HG02610 (cell line): ENCODE measurements around the gene DNAH5.

Experiments
- ATAC-seq: cut with Tn5 transposase; IDR thresholded peaks from one replicate; pipeline ENCODE4 v1.9.1; 2021; ENCODE audit warnings: mild to moderate bottlenecking, moderate library complexity; ENCODE audit not compliant: unreplicated experiment

DNAH5 gene

DNA sequence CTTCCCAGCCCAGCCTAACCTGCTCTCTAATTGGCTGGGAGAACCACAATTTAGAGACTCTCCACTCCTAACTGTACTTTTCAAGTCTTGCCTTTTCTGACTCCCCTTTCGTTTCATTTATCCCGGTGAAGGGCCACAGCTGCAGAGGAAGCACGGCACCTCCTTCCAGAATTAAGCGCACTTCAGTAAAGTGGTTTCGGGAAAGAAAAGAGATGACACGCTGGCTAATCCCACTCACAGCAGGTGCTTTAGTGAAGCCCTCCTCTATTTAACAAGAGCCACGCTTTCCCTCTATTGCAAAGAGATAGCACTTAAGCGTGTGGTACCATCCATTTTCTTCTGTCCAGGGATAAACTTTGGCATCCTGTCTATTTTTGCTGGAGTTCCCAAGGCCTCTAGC is 4.8 kb downstream of the DNAH5 start:
- no peak for ATAC-seq

DNA sequence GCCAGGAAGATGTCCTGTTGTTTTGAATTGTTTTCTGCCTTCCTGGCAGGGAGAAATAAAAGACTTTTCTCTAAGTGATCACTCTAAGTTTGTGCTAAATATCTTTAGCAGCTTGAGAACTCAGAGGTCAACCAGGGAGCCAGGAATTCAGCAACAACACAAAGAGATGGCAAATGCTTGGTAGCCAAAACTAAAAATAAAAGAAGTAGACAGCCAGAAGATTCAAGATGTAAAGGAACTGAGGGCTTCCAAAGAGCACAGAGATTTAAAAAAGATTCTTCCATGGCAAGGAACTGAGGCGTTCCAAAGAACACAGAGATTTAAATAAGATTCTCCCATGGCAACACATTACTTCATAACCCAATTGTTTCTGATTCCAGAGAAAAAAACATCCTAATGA is 9.6 kb downstream of the DNAH5 start:
- ATAC-seq = no peak

DNA sequence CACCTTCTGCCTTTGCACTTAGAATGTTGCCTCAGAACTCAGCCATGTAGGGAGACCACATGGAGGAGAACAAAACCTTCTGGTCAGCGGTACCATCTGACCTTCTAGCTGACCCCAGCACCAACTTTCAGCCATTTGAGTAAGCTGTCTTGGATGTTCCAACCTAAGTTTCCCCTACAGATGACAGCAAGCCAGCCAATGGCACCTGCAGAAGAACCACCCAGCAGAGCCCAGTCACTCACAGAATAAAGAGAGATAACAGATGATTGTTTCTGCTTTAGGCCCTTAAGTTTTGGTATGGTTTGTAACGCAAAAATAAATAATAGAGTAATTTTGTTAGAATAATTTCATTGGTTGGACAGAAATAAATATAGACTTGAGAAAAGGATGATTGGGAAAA is 10.4 kb downstream of the DNAH5 start:
- ATAC-seq = no peak

DNA sequence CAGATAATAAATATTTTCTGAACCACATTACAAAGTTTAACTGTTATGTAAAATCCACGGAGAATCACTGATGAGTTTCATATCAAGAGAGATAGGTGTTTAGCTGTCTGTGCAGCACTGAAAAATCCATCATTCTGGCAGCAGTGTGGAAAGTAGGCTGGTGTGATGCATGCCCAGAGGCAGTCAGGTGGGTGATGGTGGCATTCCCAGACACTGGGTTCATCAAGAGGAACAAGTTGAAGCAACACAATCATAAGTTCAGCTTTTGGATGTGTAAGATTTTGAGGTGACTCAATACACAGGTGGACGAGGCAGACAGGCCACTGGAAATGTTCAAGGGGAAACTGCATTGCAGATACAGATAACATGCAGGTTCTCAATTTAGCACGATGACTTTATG is 11.9 kb downstream of the DNAH5 start:
- ATAC-seq = no peak

DNA sequence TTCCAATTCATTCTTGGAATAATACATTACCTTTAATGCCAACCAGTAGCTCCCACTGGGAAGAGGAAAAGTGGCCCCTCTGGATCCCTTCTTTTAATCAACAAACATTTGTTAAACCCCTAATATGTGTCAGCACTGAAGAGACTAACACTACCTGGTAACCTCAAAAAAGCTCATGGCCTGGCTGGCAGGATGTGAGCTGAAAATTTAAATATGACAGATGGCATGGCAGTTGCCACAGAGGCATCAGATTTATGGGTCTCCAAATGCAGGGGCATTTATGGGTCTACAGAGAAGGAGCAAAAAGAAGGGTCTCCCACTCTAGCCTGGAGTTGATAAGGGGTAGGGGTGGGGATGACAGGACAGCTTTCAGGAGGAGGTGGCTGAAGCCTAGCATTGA is 12.5 kb downstream of the DNAH5 start:
- no peak for ATAC-seq

DNA sequence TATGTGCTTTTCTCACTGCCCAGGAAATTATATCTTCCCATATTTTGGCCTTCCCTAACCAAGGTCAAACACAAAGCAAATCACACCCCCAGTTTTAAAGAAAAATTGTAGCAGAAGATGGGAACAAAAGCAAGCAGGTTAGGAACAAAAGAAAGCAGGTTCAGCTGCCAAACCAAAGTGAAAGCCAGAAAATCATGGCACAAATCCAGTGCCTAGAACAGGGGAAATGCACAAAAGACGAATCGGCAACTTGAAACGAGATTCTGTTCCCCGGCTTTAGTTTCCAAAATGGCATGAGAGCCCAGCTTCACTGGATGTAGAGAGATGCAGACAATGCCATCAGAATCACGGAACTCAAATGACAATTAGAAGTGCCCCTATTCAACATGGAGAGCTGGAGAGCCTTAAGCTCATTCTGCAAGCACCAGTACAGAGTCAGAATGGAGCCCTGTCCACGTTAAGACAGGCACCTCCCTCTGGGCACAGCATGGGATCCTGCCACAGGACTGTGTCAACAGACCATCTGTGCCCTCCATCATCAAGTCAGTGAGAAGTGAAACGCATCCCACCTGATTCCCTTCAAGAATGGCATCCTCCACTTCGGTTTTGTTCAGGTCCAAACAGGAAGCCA is 13.8 kb downstream of the DNAH5 start:
- ATAC-seq = no peak

DNA sequence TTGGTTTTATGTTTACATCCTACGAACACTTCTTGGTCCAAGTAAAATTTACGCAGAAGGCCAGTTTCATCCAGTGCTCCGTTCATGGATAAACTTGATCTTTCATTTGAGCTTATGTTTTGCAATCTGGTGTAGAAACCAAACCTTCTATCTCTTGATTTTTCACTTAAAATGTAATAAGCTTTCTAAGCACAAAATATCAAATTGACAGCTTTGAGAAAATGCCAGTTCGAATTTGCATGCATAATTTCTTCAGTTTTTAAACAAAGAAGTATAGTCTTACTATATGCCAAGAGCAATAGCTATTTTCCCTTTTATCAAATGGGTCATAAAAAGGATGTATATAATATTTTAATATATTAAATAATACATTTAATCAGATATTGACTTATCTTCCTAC is 17.8 kb downstream of the DNAH5 start:
- ATAC-seq = no peak

DNA sequence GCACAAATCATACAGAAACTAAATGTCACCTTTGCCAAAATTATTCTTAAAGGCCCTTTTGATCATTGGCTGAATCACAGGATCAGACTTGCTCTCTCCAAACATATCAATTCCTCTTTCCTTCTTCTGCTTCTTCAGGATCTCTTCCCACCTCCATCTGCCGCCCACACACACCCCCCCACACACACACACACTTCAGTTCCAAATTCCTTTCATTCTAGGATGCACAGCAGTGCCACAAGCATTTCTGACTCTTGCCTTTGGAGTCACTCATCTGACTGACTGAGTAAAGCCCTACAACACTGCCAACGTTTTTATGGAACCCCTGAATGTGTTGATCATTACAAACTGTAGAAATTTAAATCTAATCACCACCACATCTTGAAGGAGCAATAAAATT is 22.9 kb downstream of the DNAH5 start:
- ATAC-seq = no peak

DNA sequence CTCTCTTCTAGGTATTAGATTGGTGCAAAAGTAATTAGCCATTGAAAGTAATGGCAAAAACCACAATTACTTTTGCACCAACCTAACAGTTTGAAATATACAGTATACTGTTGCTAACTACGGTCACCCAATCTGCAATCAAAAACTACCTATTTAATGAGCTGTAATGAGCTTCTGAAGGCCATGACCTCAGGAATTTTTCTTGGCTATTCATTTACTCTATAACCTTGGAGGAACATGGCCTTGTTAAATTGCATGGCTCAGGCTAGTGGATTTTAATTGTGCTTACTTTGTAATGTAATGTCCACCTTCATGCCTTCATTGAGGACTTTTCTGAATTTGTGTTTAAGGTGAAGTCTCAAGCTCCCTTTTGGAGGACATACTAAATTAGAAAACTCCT is 24.7 kb downstream of the DNAH5 start:
- no peak for ATAC-seq

DNA sequence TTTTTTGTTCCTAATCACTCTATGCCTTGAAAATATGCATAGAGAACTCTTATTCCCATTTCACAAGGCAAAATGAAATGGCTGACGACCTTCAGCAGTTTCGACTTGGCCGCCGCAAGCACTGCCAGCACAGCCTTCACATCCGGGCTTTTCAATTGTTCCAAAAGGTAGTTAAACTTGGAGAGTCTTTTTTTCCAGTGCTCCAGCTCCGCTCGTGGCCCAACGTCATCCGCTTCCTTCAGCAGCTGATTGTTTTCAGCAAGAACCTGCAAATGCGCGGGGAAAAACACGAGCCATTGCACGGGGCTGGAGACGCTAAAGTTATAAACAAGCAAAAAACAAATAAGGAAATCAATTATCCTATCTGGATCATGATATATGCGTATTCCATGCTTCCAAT is 25.4 kb downstream of the DNAH5 start:
- no peak for ATAC-seq

DNA sequence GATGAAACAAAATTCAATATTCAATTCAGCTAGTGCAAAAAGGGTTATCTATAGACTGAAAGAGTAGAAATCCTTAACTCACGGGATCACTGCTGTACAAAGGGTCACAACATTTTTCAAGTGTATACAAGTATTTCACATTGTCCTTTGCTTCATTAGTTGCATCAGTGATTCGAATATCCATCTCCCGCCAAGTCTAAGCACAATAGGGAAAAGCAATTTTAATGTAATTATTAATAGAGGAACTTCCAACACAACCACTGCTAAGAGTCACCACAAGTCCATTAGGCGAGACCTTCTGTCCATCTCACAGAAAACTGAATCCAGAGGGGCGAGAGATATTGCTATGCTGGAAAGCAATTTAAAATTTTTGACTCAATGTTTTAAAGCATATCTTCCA is 27.4 kb downstream of the DNAH5 start:
- ATAC-seq = no peak

DNA sequence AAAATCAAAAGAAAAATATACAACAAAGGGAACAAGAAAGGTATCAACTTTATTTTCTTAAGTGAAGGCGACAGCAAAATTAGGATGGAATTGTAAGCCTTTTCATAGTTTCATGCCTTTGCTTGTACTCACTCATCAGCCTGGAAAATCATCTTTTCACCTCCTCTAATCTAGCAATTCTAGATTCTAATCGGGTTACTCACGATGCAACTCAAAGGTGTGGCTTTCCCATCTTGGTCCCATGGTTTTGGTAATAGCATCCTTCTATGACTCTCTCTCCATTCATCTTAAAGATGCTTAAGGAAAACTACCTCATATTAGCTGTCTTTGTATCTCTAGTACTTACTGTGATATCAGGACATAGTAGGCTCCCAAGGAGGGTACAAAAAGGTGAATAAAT is 30.5 kb downstream of the DNAH5 start:
- ATAC-seq = no peak

DNA sequence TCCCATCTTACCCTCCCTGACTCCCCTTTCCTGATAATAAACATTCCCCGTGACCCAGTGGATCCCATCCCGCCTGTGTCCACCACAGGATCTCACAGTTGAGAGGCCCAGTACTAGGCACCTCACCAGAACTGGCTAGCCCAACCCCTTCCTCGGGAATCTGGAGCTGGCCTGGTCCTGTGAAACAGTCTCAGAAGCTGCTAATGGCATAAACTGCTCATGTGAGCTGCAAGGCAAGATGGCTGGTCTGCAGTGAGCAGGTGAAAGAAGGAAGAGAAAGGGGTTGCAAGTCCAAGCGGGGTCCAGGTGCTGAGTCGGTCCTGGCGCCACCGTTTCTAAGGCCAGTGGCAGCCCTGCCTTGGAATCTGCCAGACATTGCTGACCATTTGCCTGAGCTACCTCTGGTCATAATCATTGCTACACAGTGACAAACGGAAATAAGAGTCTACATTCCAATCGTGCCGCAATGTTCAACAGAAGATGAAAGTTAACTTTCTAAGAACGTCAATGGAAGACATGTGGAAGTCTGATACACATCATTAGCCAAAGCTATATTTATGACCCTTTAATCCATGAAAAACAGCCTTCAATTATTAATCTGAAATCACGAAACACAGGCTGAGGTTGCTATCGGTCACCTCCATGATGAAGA is 33.7 kb downstream of the DNAH5 start:
- ATAC-seq = no peak

DNA sequence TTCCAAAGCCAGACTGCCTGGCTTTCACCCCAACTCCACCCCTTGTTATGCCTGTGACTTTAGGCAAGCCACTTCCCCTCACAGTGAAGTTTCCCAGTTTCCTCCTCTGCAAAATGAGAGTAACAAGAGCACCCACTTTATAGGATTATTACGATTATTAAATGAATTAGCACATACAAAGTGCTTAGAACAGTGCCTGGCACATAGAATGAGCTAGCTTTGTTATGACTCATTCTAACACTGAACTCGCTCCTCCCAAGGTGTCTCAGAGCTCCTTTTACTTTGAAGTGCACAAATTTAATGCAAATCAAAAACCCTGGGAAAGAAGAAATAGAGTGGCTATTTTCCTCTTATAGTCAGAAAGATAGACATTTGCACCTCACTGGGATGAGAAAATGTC is 34.3 kb downstream of the DNAH5 start:
- ATAC-seq = no peak

DNA sequence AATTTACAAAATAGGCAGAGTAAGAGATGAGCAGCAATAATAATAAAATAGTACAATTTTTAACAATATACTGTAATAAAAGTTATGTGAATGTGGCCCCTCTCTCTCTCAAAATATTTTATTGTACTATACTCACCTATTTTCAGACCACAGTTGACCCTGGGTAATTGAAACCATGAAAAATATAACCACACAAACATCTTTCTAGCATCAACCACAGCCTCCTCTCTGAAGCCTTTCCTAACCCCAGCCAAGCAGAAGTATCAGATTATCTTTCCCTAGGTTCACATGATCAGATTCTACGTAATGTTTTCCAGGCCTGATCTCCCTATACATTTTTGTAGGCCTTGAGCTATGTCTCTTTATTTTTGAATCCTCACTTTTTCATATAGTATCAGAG is 35.2 kb downstream of the DNAH5 start:
- no peak for ATAC-seq

DNA sequence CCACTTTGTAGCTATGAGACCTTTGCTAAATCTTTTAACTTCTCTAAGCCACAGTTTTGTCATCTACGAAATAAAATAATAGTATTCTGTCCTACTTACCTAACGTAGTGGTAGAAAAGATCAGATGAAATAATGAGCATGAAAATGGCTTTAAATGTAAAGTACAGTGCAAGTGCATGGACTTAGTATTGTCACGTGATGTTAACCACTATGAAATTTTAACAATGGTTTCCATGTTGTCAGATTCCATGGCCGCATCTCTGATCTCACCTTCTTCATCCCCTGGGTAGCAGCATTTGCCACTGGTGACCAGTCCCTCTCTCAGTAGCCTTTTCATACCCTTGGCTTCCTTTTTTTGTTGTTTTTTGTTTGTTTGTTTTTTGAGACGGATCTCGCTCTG is 45.9 kb downstream of the DNAH5 start:
- no peak for ATAC-seq

DNA sequence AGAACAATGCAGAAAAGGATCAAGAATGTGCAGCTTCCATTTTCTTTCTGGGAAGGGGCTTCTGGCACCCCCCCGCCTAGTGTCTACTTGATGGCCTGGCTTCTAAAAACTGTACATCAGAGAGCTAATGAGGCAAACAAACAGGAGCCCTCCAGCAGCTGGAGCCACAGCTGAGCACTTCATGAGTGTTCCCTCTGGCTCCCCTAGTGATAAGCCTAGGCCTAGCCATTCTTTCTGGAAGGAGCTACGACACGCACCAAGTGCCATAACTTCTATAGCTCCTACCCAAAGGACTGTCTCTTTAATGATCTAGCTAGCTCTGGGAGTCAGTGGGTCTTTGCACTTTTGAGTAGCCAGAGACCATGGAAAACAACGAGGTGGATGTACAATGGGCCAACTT is 66.1 kb downstream of the DNAH5 start:
- no peak for ATAC-seq

DNA sequence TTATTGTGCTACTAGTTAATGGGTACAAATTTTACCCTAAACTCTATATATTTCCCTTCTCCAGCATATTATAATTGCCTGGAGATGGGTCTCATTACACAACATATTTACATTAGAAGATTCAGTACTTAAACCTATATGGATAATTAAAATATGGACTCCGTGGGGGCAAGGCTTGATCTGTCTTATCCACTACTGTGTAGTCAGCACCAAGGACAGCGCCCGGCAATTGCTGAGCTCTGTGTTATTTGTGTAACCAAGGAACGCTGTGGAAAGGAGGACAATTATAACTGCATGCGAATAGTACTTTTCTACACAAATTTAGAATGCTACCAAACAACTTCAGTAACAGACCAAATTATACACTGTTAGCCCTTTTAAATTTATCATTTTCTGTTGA is 77.7 kb downstream of the DNAH5 start:
- no peak for ATAC-seq

DNA sequence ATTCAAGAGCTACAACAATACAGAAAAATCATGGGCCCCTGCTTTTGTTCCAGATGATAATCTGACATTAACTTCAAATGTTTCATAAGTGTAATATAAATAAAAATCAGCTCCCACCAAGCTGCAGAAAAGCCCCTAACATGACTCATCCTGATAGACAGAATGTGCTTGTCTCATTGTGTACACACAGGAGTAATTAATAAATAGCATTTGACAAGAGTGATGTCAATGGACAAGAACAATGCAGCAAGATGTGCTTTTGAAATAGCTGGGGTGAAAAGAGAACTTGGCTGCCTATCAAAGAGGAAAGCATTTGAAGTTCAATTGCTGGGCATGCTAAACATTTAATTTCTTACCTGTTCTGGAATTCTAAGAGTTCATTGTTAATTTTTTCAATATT is 79.2 kb downstream of the DNAH5 start:
- no peak for ATAC-seq

DNA sequence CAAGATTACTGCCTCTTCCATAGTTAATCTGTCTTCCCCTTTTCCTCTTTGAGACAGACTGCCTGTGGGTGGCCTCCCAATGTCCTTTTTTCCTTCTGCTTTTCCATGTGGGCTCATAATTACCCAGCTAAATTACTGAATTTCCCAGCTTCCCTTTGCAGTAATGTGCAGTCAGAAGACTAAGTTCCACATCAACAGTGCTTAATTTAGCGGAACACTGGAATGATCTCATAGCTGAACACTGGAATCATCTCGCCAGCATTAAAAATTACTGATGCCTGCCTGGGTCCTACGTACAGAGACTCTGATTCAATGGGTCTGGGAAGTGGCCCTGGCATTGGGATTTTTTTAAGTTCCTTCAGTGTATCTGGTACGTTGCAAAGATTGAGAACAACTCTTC is 84.3 kb downstream of the DNAH5 start:
- ATAC-seq = no peak

DNA sequence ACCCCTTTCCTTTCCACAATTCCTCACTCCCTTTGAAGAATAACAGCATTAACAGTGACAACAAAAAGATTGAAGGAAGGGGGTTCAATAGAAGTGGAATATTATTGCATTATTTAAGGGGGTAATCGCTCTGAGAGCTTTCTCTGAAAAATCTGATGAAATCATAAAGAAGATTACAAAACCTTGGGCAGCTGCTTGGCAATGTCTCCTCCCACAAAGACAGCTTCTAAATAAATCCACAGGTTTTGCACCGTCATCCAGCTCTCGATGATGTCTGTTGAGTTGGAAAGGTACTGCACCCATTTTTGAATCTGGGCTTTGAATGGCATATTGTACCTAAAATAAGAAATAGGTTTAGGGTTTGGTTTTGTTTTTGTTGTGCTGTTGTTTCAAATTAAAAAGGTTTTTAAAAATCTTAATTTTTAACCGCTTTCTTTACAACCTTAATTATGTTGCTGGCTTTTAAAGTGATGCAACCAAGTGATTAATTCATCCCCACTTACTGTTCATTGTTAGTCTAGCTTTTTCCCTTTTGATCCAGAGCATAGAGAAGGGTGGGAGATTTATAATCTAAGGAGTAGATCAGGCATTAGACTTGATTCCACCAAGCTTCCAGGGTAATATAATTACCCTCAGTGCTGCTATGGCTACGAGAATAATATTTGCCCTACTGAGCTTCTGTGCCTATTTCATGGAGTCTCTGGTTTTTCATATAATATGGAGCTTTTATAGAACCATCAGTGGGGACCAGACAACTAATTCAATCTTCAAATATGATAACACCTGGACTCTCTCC is 85.0 kb downstream of the DNAH5 start:
- no peak for ATAC-seq

DNA sequence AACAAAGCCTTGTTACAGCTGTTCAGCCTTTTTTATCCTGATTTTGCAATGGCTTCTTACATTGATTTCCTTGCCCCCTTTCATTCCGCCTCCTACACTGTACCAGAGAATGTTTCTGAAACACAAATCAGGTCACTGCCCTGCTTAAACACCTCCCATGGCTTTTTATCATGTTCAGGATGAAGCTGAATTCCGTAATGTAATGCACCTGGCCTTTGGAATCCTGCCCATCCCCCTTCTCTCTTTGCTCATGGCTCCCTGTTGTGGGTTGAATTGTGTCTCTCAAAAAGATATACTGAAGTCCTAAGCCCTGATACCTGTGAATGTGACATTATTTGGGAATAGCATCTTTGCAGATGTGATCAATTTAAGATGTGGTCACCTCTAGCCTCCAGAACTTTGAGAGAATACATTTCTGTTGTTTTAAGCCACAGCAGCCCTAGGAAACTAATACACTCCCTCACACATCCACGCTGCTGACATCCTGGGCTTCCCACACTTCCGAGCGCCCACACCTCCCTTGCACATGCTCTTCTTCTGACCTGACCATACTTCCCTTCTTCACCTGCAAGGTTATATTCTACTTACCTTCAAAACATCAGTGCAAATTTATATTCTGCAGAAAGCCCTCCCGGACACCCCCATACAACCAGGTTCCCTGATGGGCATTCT is 101.2 kb downstream of the DNAH5 start:
- no peak for ATAC-seq
